ENCODE measurements around the gene SCAF11. TPM values are rescaled to one million over a fixed set of nuclear protein-coding genes. Genes with fewer than 3 reads are reported as not detected.
"Not testable (repeated sequence)": the region's sequence is repeated elsewhere in the genome, so short reads cannot be mapped to it uniquely, and the experiment has no call there.

SCAF11 gene
- total RNA-seq, 2 experiments from 2014 or later: 130 TPM

- not testable (repeated sequence) for H3K4me2 ChIP-seq (ENCODE audit: low read length); H3K36me3 ChIP-seq (ENCODE audit: insufficient read depth, low read length); H3K4me3 ChIP-seq (ENCODE audit: low read depth, low read length, poor library complexity, severe bottlenecking)
These were observed 27.5 kb upstream of the SCAF11 start for GRCh38 chr12:46017866-46018375.

GRCh38 chr12:46005823-46006222 lies 15.4 kb upstream of the SCAF11 start:
- intact Hi-C loops (cut with micrococcal nuclease; ENCODE audit: unreplicated experiment): loop anchor here (5.0 kb wide), 1 partner anchor 464 kb away; no protein-coding TSS in a partner anchor
- no peak overlapping the region for H3K4me2 ChIP-seq (ENCODE audit: low read length)
- no peaks in the 10 kb centered on the region for H3K9me2 ChIP-seq (ENCODE audit: insufficient read depth, low read length)
- ChIA-PET POLR2A (no interaction called here), CTCF (ENCODE audit: unreplicated experiment) (no interaction called here)
- H3K4me1 ChIP-seq (ENCODE audit: insufficient read depth, low read length, poor library complexity, severe bottlenecking): no peaks in the 10 kb centered on the region
- H3K27ac ChIP-seq (ENCODE audit: low read depth, low read length, poor library complexity, severe bottlenecking): no peak overlapping the region
- no peak for DNase-seq (ENCODE audit: low spot score)
- TF ChIP-seq, protein P1, sequence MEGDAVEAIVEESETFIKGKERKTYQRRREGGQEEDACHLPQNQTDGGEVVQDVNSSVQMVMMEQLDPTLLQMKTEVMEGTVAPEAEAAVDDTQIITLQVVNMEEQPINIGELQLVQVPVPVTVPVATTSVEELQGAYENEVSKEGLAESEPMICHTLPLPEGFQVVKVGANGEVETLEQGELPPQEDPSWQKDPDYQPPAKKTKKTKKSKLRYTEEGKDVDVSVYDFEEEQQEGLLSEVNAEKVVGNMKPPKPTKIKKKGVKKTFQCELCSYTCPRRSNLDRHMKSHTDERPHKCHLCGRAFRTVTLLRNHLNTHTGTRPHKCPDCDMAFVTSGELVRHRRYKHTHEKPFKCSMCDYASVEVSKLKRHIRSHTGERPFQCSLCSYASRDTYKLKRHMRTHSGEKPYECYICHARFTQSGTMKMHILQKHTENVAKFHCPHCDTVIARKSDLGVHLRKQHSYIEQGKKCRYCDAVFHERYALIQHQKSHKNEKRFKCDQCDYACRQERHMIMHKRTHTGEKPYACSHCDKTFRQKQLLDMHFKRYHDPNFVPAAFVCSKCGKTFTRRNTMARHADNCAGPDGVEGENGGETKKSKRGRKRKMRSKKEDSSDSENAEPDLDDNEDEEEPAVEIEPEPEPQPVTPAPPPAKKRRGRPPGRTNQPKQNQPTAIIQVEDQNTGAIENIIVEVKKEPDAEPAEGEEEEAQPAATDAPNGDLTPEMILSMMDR (conservative IDR thresholded peaks at IDR 0.05; ENCODE audit: low read length): no peak
- TF ChIP-seq EZH2phosphoT487 (IDR thresholded peaks at IDR 0.05; ENCODE audit: borderline replicate concordance, low read depth, low read length): no peak
- H3K9me3 ChIP-seq (ENCODE audit: low read length): no peaks in the 10 kb centered on the region
- no peak overlapping the region for H2AFZ ChIP-seq (ENCODE audit: low read length)
- H3K36me3 ChIP-seq (ENCODE audit: insufficient read depth, low read length): no peaks in the 10 kb centered on the region
- no peaks in the 10 kb centered on the region for H3K79me2 ChIP-seq (ENCODE audit: insufficient read depth, low read depth, low read length)
- BruUV-seq (replicated peaks): no TSS peak
- H3K4me3 ChIP-seq (ENCODE audit: low read depth, low read length, poor library complexity, severe bottlenecking): no peak overlapping the region
- no peaks in the 10 kb centered on the region for H4K20me1 ChIP-seq (ENCODE audit: insufficient read depth, low read length)

More at GRCh38 chr12:46017866-46018375, 27.5 kb upstream of the SCAF11 start:
- H3K9me3 ChIP-seq (ENCODE audit: low read length); H3K79me2 ChIP-seq (ENCODE audit: insufficient read depth, low read depth, low read length); H3K9me2 ChIP-seq (ENCODE audit: insufficient read depth, low read length); H4K20me1 ChIP-seq (ENCODE audit: insufficient read depth, low read length); H2AFZ ChIP-seq (ENCODE audit: low read length); intact Hi-C loops (cut with micrococcal nuclease; ENCODE audit: unreplicated experiment); BruUV-seq (replicated peaks); DNase-seq (ENCODE audit: low spot score); H3K4me1 ChIP-seq (ENCODE audit: insufficient read depth, low read length, poor library complexity, severe bottlenecking); H3K27ac ChIP-seq (ENCODE audit: low read depth, low read length, poor library complexity, severe bottlenecking); POLR2A ChIA-PET: not testable (repeated sequence)
- CTCF ChIA-PET (ENCODE audit: unreplicated experiment): interaction anchor here (0.8 kb wide), 1 partner anchor 32 kb away, joined by 3 read pairs; no protein-coding TSS in a partner anchor

DNA sequence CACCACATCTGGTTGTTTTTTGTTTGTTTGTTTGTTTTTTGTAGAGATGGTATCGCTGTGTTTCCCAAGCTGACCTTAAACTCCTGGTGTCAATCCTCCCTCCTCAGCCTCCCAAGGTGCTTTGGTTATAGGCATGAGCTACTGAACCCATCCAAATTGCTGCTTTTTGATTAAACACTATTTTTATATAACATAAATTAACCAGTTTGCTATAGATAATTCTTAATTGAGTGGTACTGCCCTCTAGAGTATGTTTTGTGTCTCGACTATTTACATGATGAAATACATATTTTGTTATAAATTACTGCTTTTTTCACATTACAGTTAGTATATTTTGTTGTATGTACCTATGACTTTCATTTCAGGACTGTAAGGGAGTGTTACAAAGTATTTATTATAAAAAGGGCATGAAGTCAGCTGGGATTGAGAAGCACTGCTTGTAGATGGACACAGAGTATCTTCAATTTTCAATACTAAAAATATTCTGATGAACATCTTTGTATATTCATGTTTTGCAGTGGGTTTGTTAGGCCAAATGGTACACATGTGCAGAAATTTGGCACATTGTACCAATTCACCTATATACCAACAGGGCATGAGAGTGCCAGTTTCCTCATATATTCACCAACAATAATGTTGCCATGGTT lies 14.9 kb upstream of the SCAF11 start:
- Histone ChIP-seq H3K9me2 (ENCODE audit: insufficient read depth, low read length) (no peaks in the 10 kb centered on the region), H3K4me1 (ENCODE audit: insufficient read depth, low read length, poor library complexity, severe bottlenecking) (no peaks in the 10 kb centered on the region), H3K36me3 (ENCODE audit: insufficient read depth, low read length) (no peaks in the 10 kb centered on the region), H3K79me2 (ENCODE audit: insufficient read depth, low read depth, low read length) (no peaks in the 10 kb centered on the region), H3K27ac (ENCODE audit: low read depth, low read length, poor library complexity, severe bottlenecking) (no peak overlapping the region), H2AFZ (ENCODE audit: low read length) (no peak overlapping the region), H3K4me3 (ENCODE audit: low read depth, low read length, poor library complexity, severe bottlenecking) (no peak overlapping the region), H3K4me2 (ENCODE audit: low read length) (no peak overlapping the region), H4K20me1 (ENCODE audit: insufficient read depth, low read length) (no peaks in the 10 kb centered on the region), H3K9me3 (ENCODE audit: low read length) (no peaks in the 10 kb centered on the region)
- BruUV-seq (replicated peaks): no TSS peak
- POLR2A ChIA-PET: no interaction called here
- intact Hi-C loops (cut with micrococcal nuclease; ENCODE audit: unreplicated experiment): loop anchor here (5.0 kb wide), 1 partner anchor 463 kb away; no protein-coding TSS in a partner anchor
- no peak for TF ChIP-seq EZH2phosphoT487 (IDR thresholded peaks at IDR 0.05; ENCODE audit: borderline replicate concordance, low read depth, low read length)
- TF ChIP-seq, protein P1 (conservative IDR thresholded peaks at IDR 0.05; ENCODE audit: low read length): peak; percentile 83
- CTCF ChIA-PET (ENCODE audit: unreplicated experiment): no interaction called here
- DNase-seq (ENCODE audit: low spot score): peak; percentile 32
